GM19372 (cell line): ENCODE results near the gene SETDB2.
"Not testable (repeated sequence)": the region's sequence is repeated elsewhere in the genome, so short reads cannot be mapped to it uniquely, and the experiment has no call there.

Experiments used
- ATAC-seq: cut with Tn5 transposase; IDR thresholded peaks from one replicate; pipeline ENCODE4 v1.9.1; 2021; ENCODE audit warnings: mild to moderate bottlenecking, low read depth, moderate library complexity; ENCODE audit not compliant: unreplicated experiment

The SETDB2 gene

DNA sequence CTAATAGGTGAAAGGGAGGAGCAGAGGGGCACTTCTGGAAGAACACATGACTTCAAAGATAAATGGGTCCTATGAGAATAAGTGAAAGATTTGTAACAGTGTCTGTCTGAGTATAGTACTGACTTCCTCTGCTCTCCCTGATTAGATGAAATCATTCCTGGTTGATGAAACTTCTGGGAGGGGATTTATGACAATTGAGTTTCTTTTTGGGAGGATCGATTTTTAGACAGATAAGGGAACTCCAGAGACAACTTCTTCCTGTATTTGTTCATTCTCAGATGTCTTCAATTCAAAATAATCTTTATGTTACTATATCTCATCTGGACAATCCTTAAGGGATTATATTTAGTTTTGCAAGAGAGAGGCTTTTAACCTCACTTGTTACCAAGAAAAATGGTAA, 20.0 kb downstream of the SETDB2 start:
- ATAC-seq = no peak

DNA sequence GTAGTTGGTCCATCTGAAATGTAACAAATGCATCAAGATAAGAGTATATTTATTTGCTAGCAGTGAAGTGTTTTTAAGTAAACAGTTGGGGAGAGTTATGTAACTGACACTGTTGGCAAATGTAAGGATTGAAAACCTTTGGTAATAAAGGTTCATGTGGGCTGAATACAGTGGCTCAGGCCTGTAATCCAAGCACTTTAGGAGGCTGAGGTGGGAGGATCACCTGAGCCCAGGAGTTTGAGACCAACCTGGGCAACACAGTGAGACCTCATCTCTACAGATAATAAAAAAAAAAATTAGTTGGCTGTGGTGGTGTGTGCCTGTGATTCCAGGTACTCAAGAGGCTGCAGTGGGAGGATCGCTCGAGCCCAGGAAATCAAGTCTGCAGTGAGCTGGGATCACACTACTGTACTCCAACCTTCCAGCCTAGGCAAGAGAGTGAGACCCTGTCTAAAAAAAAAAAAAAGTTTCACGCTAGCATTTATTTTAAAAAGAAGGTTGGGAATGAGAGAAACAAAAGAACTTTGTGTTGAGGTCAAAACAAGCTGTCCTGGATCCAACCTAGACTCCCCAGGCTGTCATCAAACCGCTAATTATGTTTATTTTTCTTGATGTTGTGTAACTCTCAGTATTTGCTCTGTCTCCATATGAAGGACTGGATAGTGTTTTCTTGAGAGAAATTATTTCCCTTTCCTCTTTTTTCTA, 20.7 kb downstream of the SETDB2 start:
- ATAC-seq = no peak

DNA sequence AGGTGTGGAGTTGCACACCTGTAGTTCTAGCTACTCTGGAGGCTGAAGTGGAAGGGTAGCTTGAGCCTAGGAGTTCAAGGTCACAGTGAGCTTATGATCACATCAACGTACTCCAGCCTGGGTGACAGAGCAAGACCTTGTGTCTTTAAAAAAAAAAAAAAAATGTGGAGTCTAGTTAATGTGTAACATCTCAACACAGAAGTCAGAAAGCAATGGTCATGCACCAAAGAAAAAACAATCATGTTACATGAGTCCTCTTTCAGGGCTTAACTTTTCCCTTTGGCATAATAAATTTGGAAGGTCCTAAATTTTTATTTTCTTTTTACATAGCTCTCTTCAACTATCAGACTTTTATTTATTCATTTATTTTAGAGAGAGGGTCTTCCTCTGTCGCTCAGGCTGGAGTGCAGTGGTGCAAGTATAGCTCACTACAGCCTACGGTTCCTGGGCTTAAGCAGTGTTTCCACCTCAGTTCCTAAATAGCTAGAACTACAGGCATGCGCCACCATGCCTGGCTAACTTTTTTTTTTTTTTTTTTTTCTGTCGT, 22.3 kb downstream of the SETDB2 start:
- no peak for ATAC-seq

DNA sequence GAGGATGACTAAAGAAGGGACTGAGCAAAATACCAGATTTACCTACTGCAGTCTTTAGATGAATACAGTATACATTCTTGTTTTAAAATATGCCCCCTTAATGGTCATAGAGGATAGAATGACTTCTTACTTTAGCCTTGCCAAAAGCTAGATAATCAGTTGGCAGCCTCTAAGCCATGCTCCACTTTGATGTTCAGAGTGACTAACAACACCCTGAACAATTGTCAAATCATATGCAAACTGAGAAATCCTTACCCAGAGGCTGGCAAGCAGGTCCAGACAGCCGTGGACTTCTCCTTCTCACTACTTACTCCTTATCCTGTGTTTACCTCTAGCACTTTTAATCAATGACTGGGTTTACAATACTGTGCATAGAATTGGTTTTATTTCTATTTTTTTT, 28.1 kb downstream of the SETDB2 start:
- ATAC-seq = no peak

DNA sequence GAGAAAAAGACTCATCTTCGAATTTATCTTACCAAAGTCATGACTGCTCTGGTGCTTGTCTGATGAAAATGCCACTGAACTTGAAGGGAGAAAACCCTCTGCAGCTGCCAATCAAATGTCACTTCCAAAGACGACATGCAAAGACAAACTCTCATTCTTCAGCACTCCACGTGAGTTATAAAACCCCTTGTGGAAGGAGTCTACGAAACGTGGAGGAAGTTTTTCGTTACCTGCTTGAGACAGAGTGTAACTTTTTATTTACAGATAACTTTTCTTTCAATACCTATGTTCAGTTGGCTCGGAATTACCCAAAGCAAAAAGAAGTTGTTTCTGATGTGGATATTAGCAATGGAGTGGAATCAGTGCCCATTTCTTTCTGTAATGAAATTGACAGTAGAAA, 32.5 kb downstream of the SETDB2 start:
- no peak for ATAC-seq

DNA sequence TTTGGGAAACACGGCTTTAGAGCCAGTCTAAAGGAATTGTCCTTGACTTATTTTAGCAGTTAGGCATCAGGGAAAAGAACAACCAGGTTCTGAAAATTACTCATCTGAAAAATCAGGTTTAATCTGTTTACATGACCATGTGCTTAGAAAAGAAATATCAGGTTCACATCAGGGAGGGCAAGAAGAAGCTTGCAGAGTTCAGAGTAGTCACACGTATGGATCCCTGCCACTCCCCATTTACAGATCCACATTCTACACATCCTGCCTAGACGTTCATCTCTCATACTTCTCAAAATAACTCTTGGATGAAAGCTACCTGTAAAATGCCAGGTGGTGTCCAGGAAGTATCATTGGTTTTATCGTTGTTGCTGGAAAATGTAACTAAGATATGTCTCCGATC, 37.7 kb downstream of the SETDB2 start:
- ATAC-seq = no peak

DNA sequence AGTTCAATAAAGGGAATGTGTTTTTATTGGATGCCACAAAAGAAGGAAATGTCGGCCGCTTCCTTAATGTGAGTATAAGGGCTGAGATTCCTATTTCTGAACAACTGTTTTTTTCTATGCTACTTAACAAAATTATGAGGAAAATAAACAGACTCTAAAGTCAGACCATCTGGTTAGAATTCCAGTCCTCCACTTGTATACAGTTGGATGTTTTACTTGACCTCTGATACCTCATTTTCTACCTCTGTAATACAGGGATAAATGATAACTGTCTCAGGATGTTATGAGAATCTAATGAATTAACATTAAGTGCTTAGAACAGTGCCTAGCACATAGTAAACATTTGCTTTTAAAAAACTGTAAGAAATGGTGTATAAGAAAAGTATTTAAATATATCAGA, 44.5 kb downstream of the SETDB2 start:
- ATAC-seq = no peak

DNA sequence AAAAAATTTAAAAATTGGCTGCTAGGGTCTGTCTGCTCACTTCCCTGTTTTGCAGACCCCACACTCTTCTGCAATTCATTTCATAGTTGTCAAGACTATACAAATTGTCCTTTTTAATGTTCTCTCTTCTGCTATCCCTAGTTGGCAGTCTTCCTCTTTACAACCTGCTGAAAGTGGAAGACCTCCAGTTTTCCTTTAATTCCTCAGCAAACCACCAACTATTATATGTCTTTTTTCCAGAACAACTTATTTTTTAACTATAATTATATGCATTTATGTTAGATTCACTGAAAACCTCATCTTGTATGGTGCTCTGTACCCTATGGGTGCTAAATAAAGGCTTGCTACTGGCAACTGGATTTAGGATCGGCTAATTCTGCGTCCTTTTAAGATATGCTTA, 50.6 kb downstream of the SETDB2 start:
- ATAC-seq = no peak

DNA sequence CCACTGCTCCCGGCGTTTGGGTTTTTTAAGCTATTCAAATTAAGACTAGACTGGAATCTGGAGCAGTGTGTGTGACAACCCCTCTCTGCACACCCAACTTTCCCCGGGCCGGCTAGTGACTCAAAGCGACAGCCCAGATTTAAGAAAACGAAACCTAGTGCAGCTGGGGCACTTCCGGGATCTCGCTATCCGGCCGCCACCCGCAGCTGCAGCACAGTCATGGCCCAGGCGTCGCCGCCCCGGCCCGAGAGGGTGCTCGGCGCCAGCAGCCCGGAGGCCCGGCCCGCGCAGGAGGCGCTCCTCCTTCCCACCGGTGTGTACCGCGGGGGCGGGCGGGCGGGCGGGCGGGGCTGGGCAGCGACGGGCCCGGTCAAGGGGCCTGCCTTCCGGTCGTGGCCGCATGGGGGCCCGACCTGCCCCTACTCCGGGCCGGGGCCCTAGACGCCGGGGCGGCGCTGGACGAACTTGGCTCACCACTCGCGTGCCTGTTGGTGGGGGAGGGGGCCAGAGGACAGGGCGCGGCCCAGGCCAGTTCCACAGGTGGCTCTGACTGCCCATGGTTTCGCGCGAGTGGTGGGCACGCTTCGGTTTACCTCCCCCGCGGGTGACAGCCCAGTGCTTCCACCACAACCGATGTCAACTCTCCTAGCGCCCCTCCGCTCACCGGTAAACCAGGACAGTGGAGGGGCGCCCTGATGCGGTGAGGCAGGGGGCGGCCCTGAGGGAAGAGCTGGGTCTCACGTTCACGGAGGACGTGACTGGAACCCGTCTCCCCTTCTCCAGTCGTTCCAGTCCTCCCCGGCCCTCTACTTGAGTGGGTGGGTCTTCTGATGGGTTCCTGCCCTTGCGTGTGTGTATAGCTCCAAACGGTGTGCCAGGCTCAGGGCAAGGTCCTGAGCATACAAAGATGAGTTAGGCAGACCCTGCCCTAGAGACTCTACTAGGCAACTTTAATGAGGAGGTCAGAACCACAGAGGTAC, 52.0 kb downstream of the SETDB2 start, which contains the start of gene PHF11:
Gene PHF11, plus strand, starts transcription at position 171 of the 980 bp plus-strand sequence. Its CDS starts 49 bp downstream, at position 220.
- ATAC-seq = peak; percentile 78

DNA sequence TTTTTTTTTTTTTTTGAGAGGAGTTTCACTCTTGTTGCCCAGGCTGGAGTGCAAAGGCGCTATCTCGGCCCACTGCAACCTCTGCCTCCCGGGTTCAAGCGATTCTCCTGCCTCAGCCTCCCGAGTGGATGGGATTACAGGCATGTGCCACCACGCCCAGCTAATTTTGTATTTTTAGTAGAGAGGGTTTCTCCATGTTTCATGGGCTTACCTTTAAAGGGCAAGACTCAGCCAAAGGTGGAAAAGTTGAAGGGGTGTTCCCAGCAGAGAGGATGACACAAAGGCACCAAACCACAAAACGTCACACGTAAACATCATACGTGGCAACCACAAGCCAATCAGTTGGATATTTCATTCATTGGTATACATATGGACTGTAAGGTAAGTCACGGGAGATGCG, 52.8 kb downstream of the SETDB2 start:
- ATAC-seq = not testable (repeated sequence)

DNA sequence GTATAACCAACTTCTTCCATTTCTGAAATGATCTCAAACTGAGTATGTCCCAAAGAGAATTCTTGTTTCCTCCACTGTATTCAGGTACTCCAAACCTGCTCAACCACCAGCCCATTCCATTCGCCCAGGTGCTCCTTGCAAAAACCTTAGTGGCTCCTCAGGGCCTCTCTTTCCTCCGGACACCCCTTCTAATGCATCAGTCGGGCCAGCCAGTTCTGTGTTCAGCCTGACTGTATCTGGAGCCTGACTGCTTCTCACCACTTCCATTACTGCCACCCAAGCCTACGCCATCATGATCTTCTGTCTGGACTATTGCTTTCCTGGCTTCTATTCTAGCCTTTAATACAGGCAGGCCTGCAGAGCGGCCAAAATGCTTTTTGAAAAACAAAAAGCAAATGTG, 53.2 kb downstream of the SETDB2 start:
- ATAC-seq = no peak

DNA sequence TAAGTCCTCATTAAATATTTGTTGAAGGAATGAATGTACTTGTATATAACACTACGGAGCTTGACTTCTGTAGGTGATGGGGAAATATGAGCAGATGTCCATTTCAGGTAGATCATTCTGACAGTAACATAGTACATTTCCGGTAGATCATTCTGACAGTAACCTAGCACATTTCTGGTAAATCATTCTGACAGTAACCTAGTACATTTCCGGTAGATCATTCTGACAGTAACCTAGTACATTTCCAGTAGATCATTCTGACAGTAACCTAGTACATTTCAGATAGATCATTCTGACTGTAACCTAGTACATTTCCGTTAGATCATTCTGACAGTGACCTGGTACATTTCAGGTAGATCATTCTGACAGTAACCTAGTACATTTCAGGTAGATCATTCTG, 54.1 kb downstream of the SETDB2 start:
- ATAC-seq = no peak

DNA sequence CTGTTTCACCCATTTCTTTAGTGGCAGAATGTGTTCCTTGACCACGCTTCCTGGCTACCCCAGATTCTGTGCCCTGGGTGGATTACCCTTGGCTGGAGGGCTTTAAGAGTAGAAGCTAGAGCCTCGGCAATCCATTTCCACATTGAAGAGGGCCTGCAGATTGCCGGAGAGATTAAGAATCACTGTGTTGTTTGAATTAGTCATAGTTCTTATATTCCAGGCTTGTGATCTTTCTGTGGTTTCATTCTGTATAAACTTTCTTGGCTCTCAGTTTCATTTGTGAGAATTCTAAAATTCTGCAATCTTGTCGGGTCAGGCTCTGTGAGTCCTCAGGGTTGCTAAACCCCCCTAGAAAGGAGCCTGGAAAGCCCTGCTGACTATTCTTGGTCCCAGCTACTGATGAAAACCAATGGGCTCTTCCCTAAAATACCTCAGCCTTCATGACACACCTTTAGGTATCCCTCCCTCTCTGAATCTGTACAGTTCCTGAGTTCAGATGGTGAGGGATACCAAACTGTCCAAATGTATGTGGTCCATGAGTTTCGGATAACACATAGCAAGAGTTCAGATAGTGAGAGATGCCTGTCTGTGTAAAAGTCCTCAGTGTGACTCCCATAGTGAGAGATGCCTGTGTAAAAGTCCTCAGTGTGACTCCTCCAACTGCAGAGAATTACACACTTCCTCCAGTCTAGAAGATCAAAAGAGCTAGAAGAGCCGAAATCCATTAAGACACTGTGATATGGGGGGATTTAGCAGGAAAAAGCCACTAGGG, 56.0 kb downstream of the SETDB2 start:
- ATAC-seq = no peak

DNA sequence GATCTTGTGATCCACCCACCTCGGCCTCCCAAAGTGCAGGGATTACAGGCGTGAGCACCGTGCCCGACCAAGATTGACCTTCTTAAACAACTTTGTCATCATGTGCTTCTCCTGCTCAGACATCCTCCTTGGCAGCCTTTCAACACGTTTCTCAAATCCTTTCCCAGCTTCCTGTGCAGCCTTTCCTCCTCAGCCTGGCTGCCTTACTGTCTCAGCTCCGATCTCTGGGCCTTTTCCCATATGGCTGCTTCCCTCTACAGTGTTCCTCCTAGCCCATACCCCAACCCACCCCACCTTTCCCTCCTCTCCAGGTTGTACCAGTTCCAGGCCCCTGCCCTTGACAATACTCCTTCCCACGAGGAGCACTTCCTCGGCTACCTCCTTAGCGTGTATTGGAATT, 58.9 kb downstream of the SETDB2 start:
- ATAC-seq = no peak

DNA sequence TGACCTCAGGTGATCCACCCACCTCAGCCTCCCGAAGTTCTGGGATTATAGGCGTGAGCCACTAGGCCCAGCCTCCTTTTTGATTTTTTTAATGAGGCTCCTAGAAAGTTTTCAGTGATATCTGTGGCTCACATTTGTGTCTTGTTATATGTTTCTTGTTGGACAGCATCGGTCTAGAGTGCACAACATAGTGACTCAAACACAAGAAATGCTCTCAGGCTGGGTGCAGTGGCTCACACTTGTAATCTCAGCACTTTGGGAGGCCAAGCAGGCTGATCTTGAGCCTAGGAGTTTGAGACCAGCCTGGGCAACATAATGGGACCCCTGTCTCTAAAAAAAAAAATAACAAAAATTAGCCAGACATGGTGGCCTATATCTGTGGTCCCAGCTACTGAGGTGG, 59.9 kb downstream of the SETDB2 start:
- no peak for ATAC-seq

DNA sequence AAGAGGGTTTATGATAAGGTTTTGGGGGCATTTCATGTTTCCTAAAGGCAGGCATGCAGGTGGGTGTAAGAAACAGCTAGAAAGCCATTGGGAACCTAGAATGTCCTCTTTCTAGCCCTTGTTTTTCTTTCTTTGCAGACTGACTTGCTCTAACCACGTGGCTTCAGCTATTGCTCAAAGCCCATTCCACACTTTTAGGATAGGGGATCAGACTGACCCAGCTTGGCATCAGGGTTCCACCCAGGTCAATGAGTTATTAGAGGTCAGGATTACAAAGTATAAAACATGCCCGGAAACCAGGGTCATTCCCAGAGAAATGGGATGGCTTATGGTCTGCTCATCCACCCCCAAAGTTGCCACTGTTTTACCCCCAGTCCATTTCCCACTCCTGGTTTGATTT, 68.5 kb downstream of the SETDB2 start:
- ATAC-seq = no peak

DNA sequence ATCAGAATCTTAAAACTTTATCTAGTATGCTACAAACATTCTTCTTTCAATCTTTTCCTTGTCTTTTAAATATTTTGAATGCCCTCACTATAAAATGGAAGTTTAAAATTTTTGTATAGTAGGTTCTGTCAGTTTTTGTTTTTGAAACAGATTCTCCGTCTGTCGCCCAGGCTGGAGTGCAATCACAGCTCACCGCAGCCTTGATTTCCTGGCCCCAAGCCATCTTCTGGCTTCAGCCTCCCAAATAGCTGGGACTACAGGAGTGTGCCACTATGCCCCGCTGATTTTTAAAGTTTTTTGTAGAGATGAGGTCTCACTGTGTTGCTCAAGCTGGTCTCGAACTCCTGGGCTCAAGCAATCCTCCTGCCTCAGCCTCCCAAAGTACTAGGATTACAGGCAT, 72.4 kb downstream of the SETDB2 start:
- ATAC-seq = no peak

DNA sequence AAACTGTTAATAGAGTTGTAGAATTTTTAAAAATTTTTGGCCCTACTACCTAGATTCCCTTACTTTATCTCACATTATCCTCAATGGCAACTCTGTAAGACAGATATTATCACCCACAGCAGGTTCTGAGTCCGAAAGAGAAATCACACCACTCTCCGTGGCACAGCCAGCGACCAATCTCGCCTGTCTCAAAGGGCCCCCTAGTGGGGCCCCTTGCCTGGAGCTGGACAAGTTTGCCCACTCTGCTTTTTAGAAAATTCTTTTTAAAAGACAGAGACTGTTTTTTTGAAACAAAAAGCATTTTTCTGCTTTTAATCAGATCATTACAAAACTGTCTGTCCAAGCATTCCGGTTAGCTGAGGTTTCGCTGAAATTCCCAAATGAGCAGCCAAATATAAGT, 73.4 kb downstream of the SETDB2 start:
- ATAC-seq = no peak

DNA sequence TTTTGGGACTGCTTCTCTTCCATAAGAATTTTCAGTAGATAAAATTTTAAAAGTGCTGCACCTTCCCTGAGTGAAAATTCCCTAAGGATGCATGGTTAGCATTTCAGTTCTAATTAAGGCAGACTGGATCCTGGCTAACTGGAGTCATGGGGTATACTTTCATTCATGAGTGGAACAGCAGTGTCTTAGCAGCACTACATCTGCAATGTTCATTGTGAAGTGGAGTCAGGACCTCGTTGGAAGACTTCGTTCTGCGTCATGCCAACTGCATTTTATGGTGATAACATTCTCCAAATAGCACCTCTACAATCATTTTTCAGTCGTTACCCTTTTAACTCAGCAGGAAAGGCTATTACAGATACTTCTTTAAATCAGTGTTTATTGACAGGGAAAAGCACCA, 77.2 kb downstream of the SETDB2 start:
- no peak for ATAC-seq

DNA sequence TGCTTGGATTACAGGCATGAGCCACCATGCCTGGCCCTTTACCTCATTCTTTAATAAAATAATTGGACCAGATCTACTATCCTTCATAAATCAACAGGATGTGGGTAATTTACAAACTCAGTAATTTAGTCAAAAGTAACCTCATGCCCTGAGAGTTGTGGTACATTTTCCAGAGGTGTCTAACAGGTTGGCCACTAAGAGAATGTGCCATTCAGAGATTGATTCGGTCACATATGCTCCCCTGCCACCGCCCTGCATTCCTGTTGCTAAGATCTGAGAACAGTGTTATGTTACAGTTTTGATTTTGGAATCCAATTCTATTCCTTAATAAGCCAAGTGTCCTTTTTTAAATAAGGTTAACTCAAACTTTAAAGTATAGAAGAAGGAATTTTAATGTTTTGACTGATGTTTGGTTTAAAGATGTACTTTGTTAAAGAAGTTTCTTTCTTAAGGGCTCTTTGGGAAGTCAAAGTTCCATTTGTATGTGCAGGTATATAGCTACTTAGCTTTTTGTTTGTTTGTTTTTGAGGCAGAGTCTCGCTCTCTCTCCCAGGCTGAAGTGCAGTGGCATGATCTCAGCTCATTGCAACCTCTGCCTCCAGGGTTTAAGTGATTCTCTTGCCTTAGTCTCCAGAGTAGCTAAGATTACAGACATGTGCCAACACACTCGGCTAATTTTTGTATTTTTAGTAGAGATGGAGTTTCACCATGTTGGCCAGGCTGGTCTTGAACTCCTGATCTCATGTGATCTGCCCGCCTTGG, 80.8 kb downstream of the SETDB2 start:
- no peak for ATAC-seq
